HL-60/S4 treated with phorbol 12-myristate 13-acetate at 8.2 ng/mL for 4 days and 3 days (cell line): ENCODE data around the gene GHITM.
"Not testable (repeated sequence)": the region's sequence is repeated elsewhere in the genome, so short reads cannot be mapped to it uniquely, and the experiment has no call there.

Experiments used
- in situ Hi-C: fragments of 300-500 bp; cut with MboI; formaldehyde crosslinking; loops from 2 replicates; pipeline ENCODE4 v1.15.0; 2022; ENCODE audit warnings: low sequenced_read_pairs

The GHITM gene

DNA sequence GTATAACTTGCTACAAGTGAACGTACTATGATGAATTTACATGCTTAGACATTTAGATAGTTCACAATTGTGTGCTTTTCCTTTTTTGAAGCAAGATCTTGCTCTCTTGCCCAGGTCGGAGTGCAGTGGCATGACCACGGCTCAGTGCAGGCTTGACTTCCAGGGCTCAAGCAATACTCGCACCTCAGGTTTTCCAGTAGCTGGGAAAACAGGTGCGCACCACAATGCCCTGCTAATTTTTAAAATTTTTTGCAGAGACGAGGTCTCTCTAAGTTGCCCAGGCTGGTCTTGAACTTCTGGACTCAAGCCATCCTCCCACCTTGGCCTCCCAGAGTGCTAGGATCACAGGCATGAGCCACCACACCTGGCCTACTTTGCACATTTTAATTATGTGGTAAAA is 36.1 kb downstream of the GHITM start:
- in situ Hi-C loops, result no loop called here

DNA sequence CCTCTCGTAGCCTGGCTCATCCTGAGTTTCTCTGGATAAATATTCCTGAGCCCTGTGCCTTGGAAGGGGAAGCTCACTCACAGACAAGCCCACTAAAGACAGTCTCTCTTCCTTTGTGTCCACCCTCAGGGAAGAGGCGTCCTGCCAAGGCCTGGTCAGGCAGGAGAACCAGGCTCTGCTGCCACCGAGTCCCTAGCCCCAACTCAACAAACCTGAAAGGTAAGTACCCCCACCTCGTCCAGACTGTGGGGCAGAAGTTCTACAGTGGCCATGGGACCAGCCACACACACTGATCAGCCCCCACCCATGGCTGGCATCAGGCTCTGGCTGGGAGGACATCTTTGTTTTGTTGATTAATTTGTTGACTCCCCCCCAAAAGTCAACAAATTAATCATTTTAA is 37.0 kb downstream of the GHITM start:
- in situ Hi-C loops, result no loop called here

DNA sequence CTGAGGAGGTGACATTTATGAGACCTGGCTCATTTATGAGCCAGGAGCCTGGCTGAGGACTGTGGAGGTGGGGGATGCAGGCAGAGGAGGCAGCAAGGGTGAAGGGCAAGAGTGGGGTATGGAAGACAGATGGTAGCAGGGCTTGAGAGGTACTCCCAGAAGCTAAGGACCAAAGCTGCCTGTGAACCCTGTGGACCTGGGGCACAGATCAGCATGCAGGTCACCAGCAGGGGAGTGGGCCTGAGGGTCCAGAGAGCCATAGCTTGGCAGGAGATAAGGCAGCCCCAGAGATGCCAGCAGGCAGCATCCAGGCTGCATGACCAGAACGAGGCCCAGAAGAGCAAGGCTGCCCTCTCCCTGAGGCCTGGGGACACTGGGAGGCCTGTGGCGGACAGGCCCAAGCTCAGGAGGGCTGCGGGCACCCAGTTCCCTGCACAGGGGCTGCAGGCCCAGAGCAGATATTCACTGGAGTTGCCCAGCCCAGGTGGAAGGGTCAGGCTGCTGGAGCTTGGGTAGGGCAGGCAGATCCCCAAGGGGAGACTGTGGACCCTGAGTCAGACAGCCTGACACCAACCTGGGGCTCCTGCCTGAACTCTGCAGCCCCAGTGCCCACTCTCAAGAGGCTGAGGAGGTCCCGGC is 37.6 kb downstream of the GHITM start:
- in situ Hi-C loops, result no loop called here

DNA sequence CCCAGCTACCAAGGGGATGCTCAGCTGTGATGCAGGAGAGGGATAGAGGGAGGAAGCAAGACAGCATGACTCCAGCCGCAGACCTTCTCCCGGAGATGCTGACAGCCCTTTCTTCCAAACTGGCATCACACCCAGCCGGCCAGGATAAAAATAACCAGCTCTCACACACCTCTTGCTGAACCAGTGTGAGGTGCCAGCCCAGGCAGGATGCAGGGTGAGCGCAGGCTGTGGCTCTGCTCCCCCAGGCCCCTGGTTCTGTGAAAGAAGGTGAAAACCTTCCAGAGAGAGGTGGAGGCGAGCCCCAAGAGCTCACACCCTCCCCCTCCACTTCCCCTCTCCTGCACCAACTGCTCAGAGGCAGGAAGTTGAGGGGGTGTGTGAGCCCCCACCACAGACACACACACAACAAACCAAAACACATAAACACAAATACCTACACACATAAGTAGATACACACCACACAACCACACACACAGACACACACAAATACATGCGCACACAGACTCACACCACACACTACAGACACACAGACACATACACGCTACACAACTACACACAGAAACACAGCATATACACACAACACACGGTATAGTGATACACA is 38.3 kb downstream of the GHITM start:
- in situ Hi-C loops, result no loop called here

DNA sequence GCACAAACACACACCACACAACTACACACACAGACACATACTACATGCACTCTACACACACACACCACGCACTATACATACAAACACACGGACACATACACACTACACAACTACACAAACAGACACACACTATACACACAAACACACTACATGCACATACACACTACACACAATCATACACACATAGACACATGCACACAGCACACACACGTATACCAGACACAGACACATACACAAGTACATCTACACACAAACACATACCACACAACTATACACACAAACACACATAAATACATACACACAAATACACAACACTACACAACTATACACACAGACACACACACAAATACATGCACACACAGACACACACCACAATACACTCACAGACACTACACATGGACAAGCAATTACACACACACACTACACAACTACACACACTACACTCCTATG is 38.9 kb downstream of the GHITM start:
- in situ Hi-C loops, result no loop called here

DNA sequence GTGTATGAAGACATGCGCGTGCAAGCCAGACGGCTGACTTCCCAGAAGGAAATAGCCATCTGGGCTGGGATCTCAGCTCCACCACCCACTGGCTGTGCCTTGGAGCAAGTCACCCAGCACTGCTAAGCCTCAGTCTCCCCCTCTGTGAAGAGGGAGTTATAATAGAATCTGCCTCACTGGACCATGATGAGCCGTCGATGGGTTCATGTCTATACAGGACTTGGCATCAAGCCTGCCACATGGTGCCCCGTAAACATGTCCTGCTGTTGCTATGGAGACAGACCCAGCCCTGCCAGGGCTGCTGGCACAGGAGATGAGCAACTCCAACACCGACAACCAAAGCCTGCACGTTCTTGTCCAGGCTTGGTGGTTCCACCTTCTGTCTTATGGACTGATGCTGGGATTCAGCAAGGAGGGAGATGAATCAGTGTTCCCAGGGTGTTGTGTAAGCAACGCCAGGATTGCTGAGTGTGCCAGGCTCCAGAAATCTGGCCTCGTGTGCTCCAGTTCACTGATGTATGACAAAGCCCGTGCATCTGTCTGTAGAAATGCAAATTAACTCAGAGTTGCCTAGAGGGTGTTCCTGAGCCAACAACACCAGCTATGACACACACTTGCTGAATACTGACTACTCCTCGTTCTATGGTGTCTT is 39.9 kb downstream of the GHITM start:
- in situ Hi-C loops, result no loop called here

DNA sequence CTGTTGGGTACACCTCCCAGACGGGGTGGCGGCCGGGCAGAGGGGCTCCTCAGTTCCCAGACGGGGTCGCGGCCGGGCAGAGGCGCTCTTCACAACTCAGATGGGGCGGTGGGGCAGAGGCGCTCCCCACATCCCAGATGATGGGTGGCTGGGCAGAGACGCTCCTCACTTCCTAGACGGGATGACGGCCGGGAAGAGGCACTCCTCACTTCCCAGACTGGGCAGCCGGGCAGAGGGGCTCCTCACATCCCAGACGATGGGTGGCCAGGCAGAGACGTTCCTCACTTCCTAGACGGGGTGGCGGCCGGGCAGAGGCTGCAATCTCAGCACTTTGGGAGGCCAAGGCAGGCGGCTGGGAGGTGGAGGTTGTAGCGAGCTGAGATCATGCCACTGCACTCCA is 41.1 kb downstream of the GHITM start:
- in situ Hi-C loops, result not testable (repeated sequence)

DNA sequence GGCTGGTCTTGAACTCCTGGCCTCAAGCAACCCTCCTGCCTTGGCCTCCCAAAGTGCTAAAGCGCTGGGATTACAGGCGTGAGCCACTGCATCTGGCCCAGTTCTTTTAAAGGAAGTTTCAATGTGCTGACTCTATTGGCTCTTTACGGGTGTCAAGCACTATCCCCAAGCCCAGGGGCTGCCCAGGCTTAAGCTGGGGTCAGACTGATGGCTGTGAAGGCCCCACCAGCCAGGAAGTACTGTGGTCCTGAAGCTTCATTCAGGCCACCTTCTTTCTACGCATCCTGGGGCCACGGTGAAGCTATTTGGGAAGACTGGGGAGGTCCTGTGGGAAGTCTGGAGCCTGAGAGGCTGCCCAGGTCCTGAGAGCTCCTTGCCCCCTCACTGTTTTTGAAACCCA is 42.3 kb downstream of the GHITM start:
- in situ Hi-C loops, result no loop called here

DNA sequence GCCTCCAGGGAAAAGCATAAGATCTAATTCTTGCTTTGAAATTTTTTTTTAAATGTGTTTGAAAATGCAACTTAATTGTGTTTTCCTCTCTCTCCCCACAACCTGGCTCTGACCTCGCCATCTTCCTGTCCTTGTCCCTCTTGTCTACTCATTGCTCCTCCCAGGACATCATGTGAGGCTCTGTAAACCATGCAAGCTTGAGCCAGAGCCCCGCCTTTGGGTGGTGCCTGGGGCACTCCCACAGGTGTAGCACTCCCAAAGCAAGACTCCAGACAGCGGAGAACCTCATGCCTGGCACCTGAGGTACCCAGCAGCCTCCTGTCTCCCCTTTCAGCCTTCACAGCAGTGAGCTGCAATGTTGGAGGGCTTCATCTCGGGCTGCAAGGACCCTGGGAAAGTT is 45.2 kb downstream of the GHITM start:
- in situ Hi-C loops, result no loop called here

DNA sequence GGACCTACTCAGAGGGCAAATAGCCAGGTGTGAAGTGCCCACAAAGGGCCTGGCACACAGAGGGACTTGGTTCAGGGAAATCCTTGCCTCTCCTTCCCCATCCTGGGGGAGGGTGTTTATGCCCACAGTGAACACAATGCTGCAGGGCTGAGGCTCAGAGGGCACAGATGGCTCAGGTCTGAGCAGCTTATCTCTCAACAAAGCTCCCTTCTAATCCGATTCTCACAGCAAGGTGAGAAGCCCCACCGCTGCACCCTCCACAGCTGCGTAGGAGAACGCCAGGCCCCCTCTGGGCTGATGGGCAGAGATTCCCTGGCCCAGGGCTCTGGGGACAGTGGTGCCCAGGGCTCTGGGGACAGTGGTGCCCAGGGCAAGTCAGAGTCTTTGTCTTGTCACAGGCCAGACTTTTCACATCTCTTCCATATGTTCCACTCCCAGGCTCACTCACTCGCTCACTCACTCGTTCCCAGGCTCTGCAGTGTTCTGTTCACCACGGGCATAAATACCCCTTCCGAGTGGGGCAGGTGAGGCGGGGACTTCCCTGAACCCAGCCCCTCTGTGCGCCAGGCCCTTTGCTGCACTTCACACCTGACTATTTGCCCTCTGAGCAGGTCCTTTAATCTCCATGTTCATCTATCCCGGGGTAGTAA is 46.3 kb downstream of the GHITM start:
- in situ Hi-C loops, result no loop called here

DNA sequence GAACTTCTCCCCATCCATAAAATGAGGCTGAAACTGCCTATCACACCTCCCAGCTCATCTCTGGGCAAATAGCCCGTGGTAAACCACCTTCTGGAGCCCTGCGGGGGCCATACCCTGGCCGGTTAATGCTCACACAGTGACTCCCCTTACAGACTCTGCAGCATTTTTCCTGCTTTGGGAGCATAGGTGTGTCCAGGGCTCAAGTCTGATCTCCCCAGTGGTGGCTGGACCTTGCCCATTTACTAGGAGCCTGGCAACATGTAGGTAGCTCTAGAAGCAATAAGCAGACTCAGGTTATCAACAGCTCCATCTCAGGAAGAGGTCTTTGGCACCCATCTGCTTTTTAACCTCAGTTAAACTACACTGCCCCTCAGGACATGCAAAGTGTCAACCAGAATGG is 49.5 kb downstream of the GHITM start:
- in situ Hi-C loops, result no loop called here

DNA sequence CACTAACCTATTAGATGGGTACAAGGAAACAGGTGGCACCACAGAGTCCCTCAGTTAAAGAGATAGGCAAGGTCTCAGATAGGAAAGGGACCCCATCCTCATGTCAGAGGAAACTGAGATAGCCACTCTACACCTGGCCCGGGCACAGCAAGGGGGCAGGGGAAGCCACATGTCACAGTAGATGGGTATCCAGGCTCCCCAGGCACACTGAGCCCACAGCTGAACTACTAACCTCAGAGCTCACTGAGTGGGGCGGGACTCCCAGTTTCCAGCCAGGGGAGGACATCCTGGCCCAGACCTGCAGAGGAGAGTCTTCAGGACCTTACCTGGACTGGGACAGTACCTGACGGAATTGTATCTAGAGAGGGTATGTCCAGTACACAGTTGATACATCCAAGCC is 51.3 kb downstream of the GHITM start:
- in situ Hi-C loops, result no loop called here

DNA sequence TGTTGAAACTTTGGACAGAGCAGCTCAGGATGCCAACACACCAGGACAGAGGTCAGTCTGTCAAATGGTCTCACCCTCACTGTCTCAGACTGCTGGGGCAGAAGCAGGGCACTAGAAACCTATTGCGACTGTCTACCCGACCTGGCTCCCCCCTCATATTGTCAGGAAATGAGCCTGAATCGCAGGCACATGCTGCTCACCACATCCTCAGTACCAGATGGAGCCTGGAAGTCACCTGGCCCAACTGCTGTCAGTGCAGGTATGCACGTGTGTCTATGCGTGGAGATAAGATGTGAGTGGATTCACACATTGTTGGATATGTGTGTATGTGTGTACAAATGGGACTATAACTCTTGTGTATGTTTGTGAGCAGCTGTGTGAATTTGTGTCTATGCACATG is 51.8 kb downstream of the GHITM start:
- in situ Hi-C loops, result no loop called here

DNA sequence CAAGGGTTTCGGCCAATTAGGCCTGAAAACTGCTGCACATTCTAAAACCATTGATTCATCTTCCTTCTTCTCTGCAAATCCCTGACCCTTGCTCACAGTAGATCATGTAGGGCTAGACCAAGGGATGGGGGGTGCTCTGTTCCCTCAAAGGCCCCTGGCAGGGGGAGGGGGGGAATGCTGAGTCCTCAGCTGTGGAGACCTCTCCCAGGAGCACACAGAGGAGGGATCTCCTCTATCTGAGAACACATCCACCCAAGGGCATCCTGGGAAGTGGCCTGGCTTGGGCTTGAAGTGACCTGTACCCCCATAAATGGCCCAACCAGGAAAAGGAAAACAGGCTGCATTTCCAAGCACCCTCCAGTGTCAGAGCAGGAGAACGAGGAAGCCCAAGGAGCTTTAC is 54.0 kb downstream of the GHITM start:
- in situ Hi-C loops, result no loop called here

DNA sequence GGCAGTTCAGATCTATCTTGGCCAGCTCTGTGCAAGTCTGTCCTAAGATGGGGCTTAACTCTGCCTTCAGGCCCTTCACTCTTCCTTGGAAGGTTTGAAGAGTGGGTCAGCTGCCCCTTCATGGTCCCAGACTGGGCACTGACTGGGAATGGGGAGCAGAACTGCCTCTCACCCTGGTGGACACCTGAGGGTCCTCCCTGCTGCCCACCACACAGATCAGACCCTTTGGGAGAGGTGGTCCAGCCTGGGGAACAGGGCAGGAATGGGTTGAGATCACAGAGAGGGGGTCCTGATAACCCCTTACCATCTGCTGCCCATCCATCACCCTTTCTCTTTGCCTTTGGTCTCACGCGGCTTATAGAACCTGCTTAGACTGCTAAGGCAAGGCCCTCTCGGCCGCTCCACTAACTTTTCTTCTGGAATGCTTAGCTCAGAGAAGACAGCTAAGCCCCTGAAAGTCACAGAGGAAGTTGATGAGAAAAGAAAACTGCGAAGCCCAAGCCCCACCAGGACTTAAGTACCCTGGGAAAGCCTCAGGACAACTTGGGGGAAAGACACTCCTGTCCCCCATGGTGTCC is 54.6 kb downstream of the GHITM start:
- in situ Hi-C loops, result no loop called here

DNA sequence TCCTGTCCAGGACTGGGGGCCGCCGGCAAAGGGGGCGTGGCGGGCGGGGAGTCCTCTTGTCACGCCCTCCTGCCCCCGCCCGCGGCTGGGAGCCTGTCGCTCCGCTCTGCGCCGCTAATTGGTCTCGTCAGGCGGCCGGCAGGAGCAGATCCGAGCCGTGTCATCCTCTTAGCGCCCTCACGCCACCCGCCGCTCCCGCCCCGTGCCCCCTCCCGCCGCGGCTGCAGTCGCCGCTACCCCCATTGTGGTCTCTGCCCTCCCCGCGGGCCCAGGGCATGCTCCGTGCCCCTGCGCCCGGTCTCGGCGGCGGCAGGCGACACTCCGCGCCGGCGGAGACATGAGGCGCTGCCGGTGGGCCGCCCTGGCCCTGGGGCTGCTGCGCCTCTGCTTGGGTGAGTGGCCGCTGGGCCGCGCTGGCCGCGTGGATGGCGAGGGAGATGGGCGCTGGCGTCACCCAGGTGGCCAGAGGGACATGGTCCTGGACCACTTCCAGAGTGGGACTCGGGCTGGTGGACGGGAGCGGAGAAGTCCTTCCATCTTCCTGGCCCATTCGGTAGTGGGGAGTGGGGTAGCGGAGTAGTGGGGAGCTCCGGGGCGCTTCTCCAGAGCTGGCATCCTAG is 55.2 kb downstream of the GHITM start, which contains the start of gene CDHR1:
CDHR1 (plus strand) TSS at position 114 of the 620 bp plus-strand sequence; CDS start at position 338, 224 bp downstream.
- in situ Hi-C loops, result no loop called here

DNA sequence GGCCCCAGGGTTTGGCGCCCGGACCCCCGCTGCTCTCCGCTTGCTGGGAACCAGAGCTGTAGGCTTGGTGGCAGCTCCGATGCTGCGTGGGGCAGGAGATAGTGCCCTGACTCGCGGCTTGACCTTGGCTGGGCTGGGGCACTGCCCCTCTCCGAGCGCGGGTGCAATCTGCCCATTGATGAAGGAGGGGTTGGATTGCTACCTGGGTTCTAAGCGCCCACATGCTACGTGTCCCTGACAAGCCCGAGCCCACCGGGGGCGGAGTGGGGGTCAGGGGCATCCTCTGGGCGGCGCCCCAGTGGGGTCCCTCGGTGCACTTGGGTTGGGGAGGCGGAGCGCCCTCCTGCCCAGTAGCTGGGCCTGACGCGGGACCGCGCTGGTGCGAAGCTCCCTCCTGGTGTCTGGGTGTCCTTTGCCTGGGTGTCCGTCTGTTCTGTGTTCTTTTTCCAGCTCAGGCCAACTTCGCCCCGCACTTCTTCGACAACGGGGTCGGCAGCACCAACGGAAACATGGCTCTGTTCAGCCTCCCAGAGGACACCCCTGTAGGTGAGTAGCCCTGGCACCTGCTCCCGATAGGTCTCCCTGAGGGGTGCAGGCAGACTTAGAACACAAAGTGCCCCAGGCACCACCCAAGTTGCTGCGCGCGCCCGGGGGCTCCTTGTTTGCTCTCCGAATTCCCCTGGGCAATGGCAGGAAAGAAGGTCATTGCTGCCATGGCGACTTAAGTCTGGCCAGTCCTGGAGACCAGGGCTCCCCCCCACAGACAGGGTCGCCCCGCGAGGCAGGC is 55.9 kb downstream of the GHITM start:
- in situ Hi-C loops, result no loop called here

DNA sequence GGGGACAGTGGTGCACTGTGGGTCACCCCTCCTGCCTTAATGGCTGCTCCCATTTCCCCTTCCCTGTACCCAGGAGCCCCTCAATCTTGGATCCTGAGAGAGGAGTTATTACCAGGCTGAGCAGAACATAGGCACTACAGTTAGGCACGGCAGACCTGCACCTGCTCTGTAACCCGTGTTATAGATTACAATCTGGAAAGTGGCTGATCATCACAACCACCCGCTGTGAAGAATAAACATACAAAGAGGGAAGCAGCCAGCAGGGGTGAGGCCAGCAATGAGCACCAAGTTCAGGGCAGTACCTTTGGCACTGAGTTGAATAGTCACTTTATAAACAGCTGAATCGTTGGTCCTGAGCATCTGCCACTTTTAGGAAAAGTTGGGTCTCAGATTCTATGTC is 56.8 kb downstream of the GHITM start:
- in situ Hi-C loops, result no loop called here

DNA sequence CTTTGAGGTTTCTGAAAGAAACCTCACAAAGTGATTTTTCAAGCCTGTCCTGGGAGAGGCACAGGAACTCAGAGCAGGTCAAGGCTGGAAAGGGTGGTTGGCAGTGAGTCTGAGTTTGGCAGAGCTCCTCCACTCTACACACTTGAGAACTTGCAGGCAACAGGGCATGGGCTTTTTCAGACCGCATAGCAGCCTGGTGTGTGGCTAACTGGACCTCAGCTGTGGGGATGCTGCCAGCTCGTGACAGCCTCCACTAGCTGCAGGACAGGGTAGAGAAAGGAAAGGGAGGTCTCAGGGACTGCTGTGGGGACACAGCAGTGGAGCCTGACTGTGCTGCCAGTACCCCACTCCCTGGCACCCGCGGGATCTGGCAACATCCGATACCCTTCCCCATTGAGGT is 57.6 kb downstream of the GHITM start:
- in situ Hi-C loops, result no loop called here

DNA sequence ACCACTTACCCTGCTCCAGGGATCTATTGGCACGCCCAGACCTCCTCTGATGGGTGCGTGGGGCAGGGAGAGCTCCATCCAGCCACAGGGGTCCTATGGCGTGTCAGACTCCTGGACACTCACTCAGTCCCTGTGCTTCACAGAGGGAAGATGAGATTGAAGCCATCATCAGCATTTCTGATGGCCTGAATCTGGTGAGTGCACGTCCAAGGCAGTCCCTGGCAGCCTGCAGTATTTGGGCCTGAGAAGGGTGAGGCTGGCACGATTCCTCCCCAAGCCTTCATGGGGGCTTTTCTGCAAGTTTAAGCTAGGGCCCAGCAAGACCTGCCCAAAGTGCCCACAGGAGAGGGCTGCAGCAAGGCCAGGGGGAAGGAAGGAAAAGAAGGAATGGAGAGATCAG is 58.3 kb downstream of the GHITM start:
- in situ Hi-C loops, result no loop called here
